Epithelial cell of proximal tubule (primary cell): Measurements from ENCODE around the gene MOCOS. TPM values are rescaled to one million over a fixed set of nuclear protein-coding genes. Genes with fewer than 3 reads are reported as not detected.

Experiments used
- DNase-seq: peaks from one replicate; pipeline ENCODE4 v3.0.0-alpha.2; 2011; ENCODE audit warnings: low read depth
- H3K4me3 ChIP-seq: 2 replicates; pipeline ENCODE4 v1.5.1; 2011; ENCODE audit warnings: low read depth, mild to moderate bottlenecking, low read length
- total RNA-seq: library from RNA; depleted of rRNA; stranded (reverse); fragments of >200 nt; gene quantifications from 2 replicates; pipeline ENCODE4 v1.2.3, GENCODE V29; 2015
- TF ChIP-seq, protein P1 (sequence below): conservative IDR thresholded peaks from 2 replicates; pipeline ENCODE4 v1.5.1; 2012; ENCODE audit warnings: low read depth, mild to moderate bottlenecking, low read length

The MOCOS gene
- total RNA-seq, 1 donor from 2014 or later: 5.7 TPM

DNA sequence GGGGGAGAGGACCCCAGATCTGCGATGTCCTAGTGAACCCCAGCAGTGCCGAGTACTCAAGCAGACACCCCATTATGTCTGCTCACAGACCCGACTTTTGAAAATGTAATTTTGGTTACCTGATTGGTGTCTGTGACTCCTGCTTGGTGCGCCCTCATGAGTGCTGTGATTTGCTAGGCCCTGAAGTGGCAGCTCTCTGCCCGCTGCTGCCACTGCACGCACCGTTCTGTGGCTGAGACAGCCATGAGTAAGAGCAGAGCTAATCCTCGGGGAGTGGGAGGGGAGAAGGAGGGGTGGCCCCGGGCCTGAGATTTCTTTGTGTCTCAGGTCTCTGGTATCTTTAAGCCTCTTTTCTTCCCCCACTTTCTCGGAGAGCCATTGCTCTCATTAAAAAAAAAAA, 128.4 kb downstream of the MOCOS start:
- DNase-seq: no peak
- H3K4me3 ChIP-seq: no peak overlapping the region
- TF ChIP-seq, protein P1, sequence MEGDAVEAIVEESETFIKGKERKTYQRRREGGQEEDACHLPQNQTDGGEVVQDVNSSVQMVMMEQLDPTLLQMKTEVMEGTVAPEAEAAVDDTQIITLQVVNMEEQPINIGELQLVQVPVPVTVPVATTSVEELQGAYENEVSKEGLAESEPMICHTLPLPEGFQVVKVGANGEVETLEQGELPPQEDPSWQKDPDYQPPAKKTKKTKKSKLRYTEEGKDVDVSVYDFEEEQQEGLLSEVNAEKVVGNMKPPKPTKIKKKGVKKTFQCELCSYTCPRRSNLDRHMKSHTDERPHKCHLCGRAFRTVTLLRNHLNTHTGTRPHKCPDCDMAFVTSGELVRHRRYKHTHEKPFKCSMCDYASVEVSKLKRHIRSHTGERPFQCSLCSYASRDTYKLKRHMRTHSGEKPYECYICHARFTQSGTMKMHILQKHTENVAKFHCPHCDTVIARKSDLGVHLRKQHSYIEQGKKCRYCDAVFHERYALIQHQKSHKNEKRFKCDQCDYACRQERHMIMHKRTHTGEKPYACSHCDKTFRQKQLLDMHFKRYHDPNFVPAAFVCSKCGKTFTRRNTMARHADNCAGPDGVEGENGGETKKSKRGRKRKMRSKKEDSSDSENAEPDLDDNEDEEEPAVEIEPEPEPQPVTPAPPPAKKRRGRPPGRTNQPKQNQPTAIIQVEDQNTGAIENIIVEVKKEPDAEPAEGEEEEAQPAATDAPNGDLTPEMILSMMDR: no peak

DNA sequence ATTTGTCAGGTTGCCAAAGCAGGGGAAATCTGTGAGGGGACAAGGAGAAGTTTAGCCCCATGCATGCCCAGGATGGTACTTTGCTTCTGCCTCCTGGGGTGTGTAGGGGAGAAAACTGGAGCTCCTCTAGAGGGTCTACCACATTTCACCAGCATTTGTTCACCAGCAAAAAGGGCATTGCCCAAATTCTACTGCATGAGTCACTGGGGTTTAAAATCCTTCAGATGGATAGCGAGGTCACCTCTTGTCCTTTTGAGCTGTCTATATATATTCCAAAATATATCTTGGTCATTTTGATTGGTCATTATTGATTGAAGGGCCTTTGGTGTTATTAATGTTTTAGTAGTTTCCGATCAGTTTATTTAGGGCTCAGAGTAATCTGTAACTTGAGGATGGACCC, 128.9 kb downstream of the MOCOS start:
- no peak overlapping the region for H3K4me3 ChIP-seq
- DNase-seq: no peak
- TF ChIP-seq, protein P1: no peak

Other genes with a start within 250 kb of the MOCOS start
- gene RPRD1A, start 119.9 kb upstream of the MOCOS start, total RNA-seq: 41.3 and 45.4 TPM in 2 replicates
- gene SLC39A6, start 58.2 kb upstream of the MOCOS start, total RNA-seq: 66.8 and 83.7 TPM in 2 replicates
- gene ELP2, start 57.6 kb upstream of the MOCOS start, total RNA-seq: 45.1 and 46.1 TPM in 2 replicates
- gene FHOD3, start 110.2 kb downstream of the MOCOS start, total RNA-seq: 27.3 and 28.4 TPM in 2 replicates